Neuronal stem cell (in vitro differentiated cells): Measurements from ENCODE around the gene CASP8AP2.
A peak's percentile ranks its signal among the peaks of the same experiment; 100 is the strongest.
"Not testable (repeated sequence)": the region's sequence is repeated elsewhere in the genome, so short reads cannot be mapped to it uniquely, and the experiment has no call there.

Experiments
- DNase-seq: peaks from one replicate; pipeline ENCODE4 v3.0.0-alpha.2; 2013; ENCODE audit warnings: low spot score
- H2AFZ ChIP-seq: one replicate; pipeline ENCODE4 v1.6.1; 2013; ENCODE audit warnings: mild to moderate bottlenecking, low read length, inconsistent platforms
- H2AK5ac ChIP-seq: 2 replicates; pipeline ENCODE4 v1.6.1; 2013; ENCODE audit warnings: low read depth, mild to moderate bottlenecking, inconsistent platforms, low read length, moderate library complexity, mixed read lengths
- H2BK120ac ChIP-seq: 2 replicates; pipeline ENCODE4 v1.6.1; 2013; ENCODE audit warnings: low read depth, mild to moderate bottlenecking, inconsistent platforms, low read length, moderate library complexity, mixed read lengths
- H2BK12ac ChIP-seq: one replicate; pipeline ENCODE4 v1.6.1; 2013; ENCODE audit warnings: low read length, inconsistent platforms
- H2BK15ac ChIP-seq: 2 replicates; pipeline ENCODE4 v1.6.1; 2013; ENCODE audit warnings: mild to moderate bottlenecking, low read length, inconsistent platforms, mixed read lengths
- H2BK5ac ChIP-seq: one replicate; pipeline ENCODE4 v1.6.1; 2013; ENCODE audit warnings: inconsistent platforms, mild to moderate bottlenecking, low read length, moderate library complexity
- H3K14ac ChIP-seq: one replicate; pipeline ENCODE4 v1.6.1; 2013; ENCODE audit warnings: low read length, inconsistent platforms
- H3K18ac ChIP-seq: 2 replicates; pipeline ENCODE4 v1.6.1; 2013; ENCODE audit warnings: low read length, inconsistent platforms
- H3K23ac ChIP-seq: 2 replicates; pipeline ENCODE4 v1.6.1; 2013; ENCODE audit warnings: low read depth, mild to moderate bottlenecking, mixed read lengths, low read length, inconsistent platforms; ENCODE audit not compliant: poor library complexity
- H3K27ac ChIP-seq: replicated peaks from 3 replicates; pipeline ENCODE4 v1.5.1; 2013; ENCODE audit warnings: low read length, inconsistent platforms
- H3K27me3 ChIP-seq, 3 experiments: 2 replicates each; pipeline ENCODE4 v1.6.1; 2013; ENCODE audit warnings: low read length in 3 of 3, mild to moderate bottlenecking in 2 of 3, inconsistent platforms in 1 of 3, low read depth in 1 of 3, mixed read lengths in 1 of 3, moderate library complexity in 1 of 3; ENCODE audit not compliant: control insufficient read depth in 3 of 3, insufficient read depth in 3 of 3
- H3K36me3 ChIP-seq, 2 donors: replicated peaks in 1 of 2; 2 replicates each; pipeline ENCODE4 v1.6.1; 2013; ENCODE audit warnings: low read length in 2 of 2; ENCODE audit not compliant: control insufficient read depth in 2 of 2, insufficient read depth in 2 of 2
- H3K4ac ChIP-seq: 2 replicates; pipeline ENCODE4 v1.6.1; 2013; ENCODE audit warnings: inconsistent platforms, mild to moderate bottlenecking, low read length, moderate library complexity
- H3K4me1 ChIP-seq, 2 donors: 1 replicate in 1 of 2; 2 replicates in 1 of 2; pipeline ENCODE4 v1.6.1; 2013; ENCODE audit warnings: low read length in 2 of 2, low read depth in 1 of 2; ENCODE audit not compliant: control insufficient read depth in 2 of 2, insufficient read depth in 1 of 2
- H3K4me2 ChIP-seq: one replicate; pipeline ENCODE4 v1.6.1; 2013; ENCODE audit warnings: mild to moderate bottlenecking, low read length, inconsistent platforms; ENCODE audit not compliant: insufficient read depth, poor library complexity, severe bottlenecking
- H3K4me3 ChIP-seq, 2 donors: 2 replicates each; pipeline ENCODE4 v1.5.1; 2013; ENCODE audit warnings: low read length in 2 of 2, mild to moderate bottlenecking in 2 of 2, inconsistent platforms in 1 of 2, moderate library complexity in 1 of 2
- H3K79me1 ChIP-seq: one replicate; pipeline ENCODE4 v1.6.1; 2013; ENCODE audit warnings: low read depth, mild to moderate bottlenecking, inconsistent platforms, low read length, moderate library complexity
- H3K9ac ChIP-seq: one replicate; pipeline ENCODE4 v1.6.1; 2013; ENCODE audit warnings: mild to moderate bottlenecking, low read depth, low read length, inconsistent platforms; ENCODE audit not compliant: poor library complexity
- H3K9me3 ChIP-seq, 2 donors: replicated peaks in 1 of 2; 2 replicates each; pipeline versions ENCODE3 to v1.6.1; 2013; ENCODE audit warnings: low read length in 2 of 2, mild to moderate bottlenecking in 2 of 2, inconsistent platforms in 1 of 2, low read depth in 1 of 2, mixed read lengths in 1 of 2, moderate library complexity in 1 of 2; ENCODE audit not compliant: control insufficient read depth in 2 of 2, insufficient read depth in 1 of 2
- H4K8ac ChIP-seq: one replicate; pipeline ENCODE4 v1.6.1; 2013; ENCODE audit warnings: low read depth, mild to moderate bottlenecking, inconsistent platforms, low read length, moderate library complexity
- H4K91ac ChIP-seq: one replicate; pipeline ENCODE4 v1.6.1; 2013; ENCODE audit warnings: low read length, low read depth, mild to moderate bottlenecking, inconsistent platforms; ENCODE audit not compliant: poor library complexity
- WGBS, 2 donors: extraction: QIAGEN DNeasy Blood & Tissue Kit; methylation state at CpG; one replicate each; pipeline ENCODE4 v1.1.7; 2013; ENCODE audit warnings: missing lambda C conversion rate in 2 of 2, mixed read lengths in 1 of 2; ENCODE audit not compliant: insufficient read length in 2 of 2, insufficient replicate concordance in 1 of 2; ENCODE audit errors: extremely low coverage in 2 of 2; 5-methylcytosine and 5-hydroxymethylcytosine counted together

CASP8AP2 gene

GRCh38 chr6:89805814-89806371 is 23.8 kb upstream of the CASP8AP2 start:
- peaks cover 2 to 21% of the 10 kb centered on the region in 2 donors for H3K36me3 ChIP-seq
- H4K91ac ChIP-seq: no peak overlapping the region
- no peak overlapping the region for H2BK120ac ChIP-seq
- H2BK15ac ChIP-seq: no peak overlapping the region
- no peaks in the 10 kb centered on the region for H3K9me3 ChIP-seq
- H3K18ac ChIP-seq: no peak overlapping the region
- no peak overlapping the region for H2AFZ ChIP-seq
- H3K79me1 ChIP-seq: peaks cover 2% of the 10 kb centered on the region
- no peak overlapping the region for H2BK5ac ChIP-seq
- no peaks in the 10 kb centered on the region for H3K4me1 ChIP-seq
- no peak for DNase-seq
- H3K4me2 ChIP-seq: no peak overlapping the region
- no peak overlapping the region for H3K4ac ChIP-seq
- no peak overlapping the region for H3K23ac ChIP-seq
- H3K27me3 ChIP-seq: no peaks in the 10 kb centered on the region
- WGBS, 2 donors: no CpG with 5 or more reads among the region's 6 CpGs
- no peak overlapping the region for H3K27ac ChIP-seq
- no peak overlapping the region for H3K14ac ChIP-seq
- no peak overlapping the region for H2BK12ac ChIP-seq
- H4K8ac ChIP-seq: no peak overlapping the region
- H3K9ac ChIP-seq: no peak overlapping the region
- H3K4me3 ChIP-seq: no peak overlapping the region
- H2AK5ac ChIP-seq: no peak overlapping the region

- Histone ChIP-seq H2BK15ac (no peak overlapping the region), H4K91ac (no peak overlapping the region), H3K9me3 (no peaks in the 10 kb centered on the region), H3K79me1 (peaks cover 2% of the 10 kb centered on the region), H4K8ac (no peak overlapping the region), H3K9ac (no peak overlapping the region), H2BK120ac (no peak overlapping the region), H3K36me3 (peaks cover 2 to 9% of the 10 kb centered on the region in 2 donors), H3K4ac (no peak overlapping the region), H2AK5ac (no peak overlapping the region), H2AFZ (no peak overlapping the region), H2BK5ac (no peak overlapping the region), H3K4me3 (no peak overlapping the region), H3K23ac (no peak overlapping the region), H3K18ac (no peak overlapping the region), H3K14ac (no peak overlapping the region), H2BK12ac (no peak overlapping the region), H3K4me2 (no peak overlapping the region), H3K4me1 (no peaks in the 10 kb centered on the region), H3K27ac (no peak overlapping the region), H3K27me3 (no peaks in the 10 kb centered on the region)
- DNase-seq: no peak
- WGBS, 2 donors: no CpG with 5 or more reads among the region's 3 CpGs
Observed at GRCh38 chr6:89807581-89807980, 22.1 kb upstream of the CASP8AP2 start.

GRCh38 chr6:89813422-89813821 is 16.3 kb upstream of the CASP8AP2 start:
- H3K27ac ChIP-seq, H3K4me3 ChIP-seq, H2BK120ac ChIP-seq, H3K4ac ChIP-seq, H3K36me3 ChIP-seq, H3K23ac ChIP-seq, H3K4me1 ChIP-seq, H2BK5ac ChIP-seq, H4K8ac ChIP-seq, H3K27me3 ChIP-seq, H2AK5ac ChIP-seq, H3K14ac ChIP-seq, H3K79me1 ChIP-seq, H2AFZ ChIP-seq, DNase-seq, H3K9me3 ChIP-seq, H2BK15ac ChIP-seq, H3K4me2 ChIP-seq, H3K9ac ChIP-seq, H2BK12ac ChIP-seq, H3K18ac ChIP-seq, H4K91ac ChIP-seq: not testable (repeated sequence)
- no CpG with 5 or more reads among the region's 3 CpGs for WGBS, 2 donors

GRCh38 chr6:89817481-89817880 is 12.2 kb upstream of the CASP8AP2 start:
- no peak overlapping the region for H3K4me3 ChIP-seq
- H3K14ac ChIP-seq: no peak overlapping the region
- no peak overlapping the region for H2BK12ac ChIP-seq
- peaks cover 2 to 7% of the 10 kb centered on the region in 2 donors for H3K4me1 ChIP-seq
- no peak overlapping the region for H2AFZ ChIP-seq
- H3K9ac ChIP-seq: no peak overlapping the region
- H4K8ac ChIP-seq: no peak overlapping the region
- peaks cover 0 to 3% of the 10 kb centered on the region in 2 donors for H3K36me3 ChIP-seq
- peak overlapping the region; percentile 36 for H3K4me2 ChIP-seq
- no peak overlapping the region for H3K23ac ChIP-seq
- no CpG with 5 or more reads among the region's 3 CpGs for WGBS, 2 donors
- no peak overlapping the region for H2BK15ac ChIP-seq
- no peak overlapping the region for H2BK120ac ChIP-seq
- no peak overlapping the region for H4K91ac ChIP-seq
- no peak overlapping the region for H3K4ac ChIP-seq
- no peak overlapping the region for H3K27ac ChIP-seq
- peaks cover 6% of the 10 kb centered on the region for H3K79me1 ChIP-seq
- no peak overlapping the region for H2BK5ac ChIP-seq
- no peak for DNase-seq
- no peak overlapping the region for H2AK5ac ChIP-seq
- H3K9me3 ChIP-seq: no peaks in the 10 kb centered on the region
- H3K18ac ChIP-seq: no peak overlapping the region
- no peaks in the 10 kb centered on the region for H3K27me3 ChIP-seq
